ENCODE data around the gene PELO. TPM values are rescaled to one million over a fixed set of nuclear protein-coding genes. Genes with fewer than 3 reads are reported as not detected.
"Not testable (repeated sequence)": the region's sequence is repeated elsewhere in the genome, so short reads cannot be mapped to it uniquely, and the experiment has no call there.

PELO gene
- polyA plus RNA-seq, 4 donors, result 4.0 to 10.8 (median 9.3) TPM

DNA sequence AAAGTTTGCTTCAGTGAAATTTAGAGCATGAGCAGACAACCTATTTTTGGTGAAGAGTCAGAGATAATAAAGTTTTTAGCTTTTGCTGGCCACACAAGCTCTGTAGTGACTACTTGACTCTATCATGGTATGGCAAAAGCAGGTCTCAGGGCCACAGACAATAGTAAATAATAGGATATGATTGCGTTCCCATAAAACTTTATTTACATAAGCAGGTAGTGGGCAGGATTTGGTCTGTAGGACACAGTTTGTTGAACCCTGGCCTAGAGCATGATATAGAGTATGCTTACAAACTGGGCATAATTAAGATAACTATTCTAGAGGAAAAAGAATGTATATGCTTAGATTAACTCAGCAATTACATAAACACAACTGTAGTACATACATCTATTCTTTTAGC, 30.1 kb downstream of the PELO start:
- H3K36me3 ChIP-seq (ENCODE audit: control insufficient read depth in 3 of 3, insufficient read depth in 2 of 3, low read depth in 1 of 3, low read length in 3 of 3), result no peaks in the 10 kb centered on the region
- DNase-seq (no peak), FAIRE-seq (no peak)
- H3K4me1 ChIP-seq (ENCODE audit: control insufficient read depth in 3 of 3, insufficient read depth in 2 of 3, low read depth in 1 of 3, low read length in 2 of 3), result peaks cover 0 to 5% (median 0%) of the 10 kb centered on the region in 3 donors
- H3K4me3 ChIP-seq (ENCODE audit: low read depth in 1 of 3, low read length in 3 of 3), result no peak overlapping the region
- H3K9me3 ChIP-seq (ENCODE audit: control insufficient read depth in 2 of 2, insufficient read depth in 1 of 2, low read depth in 1 of 2, low read length in 1 of 2), result no peaks in the 10 kb centered on the region
- no peaks in the 10 kb centered on the region for H3K27me3 ChIP-seq (ENCODE audit: control insufficient read depth in 3 of 3, insufficient read depth in 3 of 3, low read length in 3 of 3)
- WGBS, 3 donors, result 67 to 93% (median 78%) methylated on average over 1 of the region's 1 CpG
- no peak overlapping the region for H3K27ac ChIP-seq (ENCODE audit: low read depth in 1 of 3, low read length in 2 of 3)

DNA sequence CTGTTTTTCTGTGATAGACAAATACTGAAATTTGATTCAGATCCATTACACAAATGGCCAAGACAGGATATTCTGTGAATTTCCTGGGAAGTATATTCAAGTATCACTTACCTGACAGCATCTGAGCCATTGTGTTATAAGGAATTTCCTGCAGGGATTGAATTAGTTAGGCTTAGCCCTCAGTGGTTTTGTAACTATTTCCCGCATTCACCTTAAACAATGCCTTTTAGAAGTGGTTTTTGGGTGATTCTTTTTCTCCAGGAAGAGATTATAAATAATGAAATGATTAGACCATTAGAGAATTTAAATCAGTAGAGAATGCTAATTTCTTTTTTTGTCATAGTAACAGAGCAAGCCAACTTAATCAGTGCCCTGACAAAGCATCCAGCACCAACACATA, 30.6 kb downstream of the PELO start:
- Histone ChIP-seq H3K36me3 (ENCODE audit: control insufficient read depth in 3 of 3, insufficient read depth in 2 of 3, low read depth in 1 of 3, low read length in 3 of 3) (no peaks in the 10 kb centered on the region), H3K4me3 (ENCODE audit: low read depth in 1 of 3, low read length in 3 of 3) (no peak overlapping the region), H3K4me1 (ENCODE audit: control insufficient read depth in 3 of 3, insufficient read depth in 2 of 3, low read depth in 1 of 3, low read length in 2 of 3) (peaks cover 0 to 4% (median 0%) of the 10 kb centered on the region in 3 donors), H3K9me3 (ENCODE audit: control insufficient read depth in 2 of 2, insufficient read depth in 1 of 2, low read depth in 1 of 2, low read length in 1 of 2) (no peaks in the 10 kb centered on the region), H3K27me3 (ENCODE audit: control insufficient read depth in 3 of 3, insufficient read depth in 3 of 3, low read length in 3 of 3) (no peaks in the 10 kb centered on the region), H3K27ac (ENCODE audit: low read depth in 1 of 3, low read length in 2 of 3) (no peak overlapping the region)
- DNase-seq (no peak), FAIRE-seq (no peak)
- 93 to 100% (median 97%) methylated on average over 1 of the region's 1 CpG for WGBS, 3 donors

DNA sequence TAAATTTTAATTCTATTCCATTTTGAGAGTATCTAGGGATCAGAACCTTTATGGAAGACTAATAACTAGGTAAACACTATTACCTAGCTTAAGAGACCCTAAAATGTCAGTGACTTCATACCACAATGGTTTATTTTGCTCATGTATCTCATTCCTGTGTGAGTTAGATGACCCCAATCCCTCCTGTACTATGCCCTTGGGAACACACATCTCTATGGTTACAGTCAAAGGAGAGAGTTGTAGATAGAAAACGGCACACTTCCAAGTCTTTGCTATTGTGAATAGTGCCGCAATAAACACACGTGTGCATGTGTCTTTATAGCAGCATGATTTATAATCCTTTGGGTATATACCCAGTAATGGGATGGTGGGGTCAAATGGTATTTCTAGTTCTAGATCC, 31.1 kb downstream of the PELO start:
- H3K36me3 ChIP-seq (ENCODE audit: control insufficient read depth in 3 of 3, insufficient read depth in 2 of 3, low read depth in 1 of 3, low read length in 3 of 3); H3K4me1 ChIP-seq (ENCODE audit: control insufficient read depth in 3 of 3, insufficient read depth in 2 of 3, low read depth in 1 of 3, low read length in 2 of 3); H3K4me3 ChIP-seq (ENCODE audit: low read depth in 1 of 3, low read length in 3 of 3); H3K9me3 ChIP-seq (ENCODE audit: control insufficient read depth in 2 of 2, insufficient read depth in 1 of 2, low read depth in 1 of 2, low read length in 1 of 2); DNase-seq; H3K27ac ChIP-seq (ENCODE audit: low read depth in 1 of 3, low read length in 2 of 3); H3K27me3 ChIP-seq (ENCODE audit: control insufficient read depth in 3 of 3, insufficient read depth in 3 of 3, low read length in 3 of 3); FAIRE-seq: not testable (repeated sequence)
- WGBS, 3 donors, result 80 to 94% (median 93%) methylated on average over 3 of the region's 3 CpGs

GRCh38 chr5:52821901-52822300, 34.2 kb downstream of the PELO start:
- DNase-seq (no peak), FAIRE-seq (no peak)
- Histone ChIP-seq H3K36me3 (ENCODE audit: control insufficient read depth in 3 of 3, insufficient read depth in 2 of 3, low read depth in 1 of 3, low read length in 3 of 3) (no peaks in the 10 kb centered on the region), H3K9me3 (ENCODE audit: control insufficient read depth in 2 of 2, insufficient read depth in 1 of 2, low read depth in 1 of 2, low read length in 1 of 2) (no peaks in the 10 kb centered on the region), H3K27ac (ENCODE audit: low read depth in 1 of 3, low read length in 2 of 3) (no peak overlapping the region), H3K4me1 (ENCODE audit: control insufficient read depth in 3 of 3, insufficient read depth in 2 of 3, low read depth in 1 of 3, low read length in 2 of 3) (no peaks in the 10 kb centered on the region), H3K27me3 (ENCODE audit: control insufficient read depth in 3 of 3, insufficient read depth in 3 of 3, low read length in 3 of 3) (no peaks in the 10 kb centered on the region), H3K4me3 (ENCODE audit: low read depth in 1 of 3, low read length in 3 of 3) (no peak overlapping the region)
- WGBS, 3 donors, result 55 to 89% (median 76%) methylated on average over 1 of the region's 1 CpG

- H3K4me3 ChIP-seq (ENCODE audit: low read depth in 1 of 3, low read length in 3 of 3), result no peak overlapping the region
- H3K27me3 ChIP-seq (ENCODE audit: control insufficient read depth in 3 of 3, insufficient read depth in 3 of 3, low read length in 3 of 3), result no peaks in the 10 kb centered on the region
- H3K36me3 ChIP-seq (ENCODE audit: control insufficient read depth in 3 of 3, insufficient read depth in 2 of 3, low read depth in 1 of 3, low read length in 3 of 3), result no peaks in the 10 kb centered on the region
- FAIRE-seq (no peak), DNase-seq (no peak)
- no peaks in the 10 kb centered on the region for H3K4me1 ChIP-seq (ENCODE audit: control insufficient read depth in 3 of 3, insufficient read depth in 2 of 3, low read depth in 1 of 3, low read length in 2 of 3)
- peak overlapping the region in 1 of 3 donors; percentile 37 for H3K27ac ChIP-seq (ENCODE audit: low read depth in 1 of 3, low read length in 2 of 3)
- H3K9me3 ChIP-seq (ENCODE audit: control insufficient read depth in 2 of 2, insufficient read depth in 1 of 2, low read depth in 1 of 2, low read length in 1 of 2), result no peaks in the 10 kb centered on the region
- 66 to 84% (median 78%) methylated on average over 6 of the region's 6 CpGs for WGBS, 3 donors
Observed at GRCh38 chr5:52822437-52822836, 34.7 kb downstream of the PELO start.

- no peak for FAIRE-seq
- WGBS, 3 donors, result 97 to 98% (median 98%) methylated on average over 1 of the region's 1 CpG
Observed at GRCh38 chr5:52824827-52825226, 37.1 kb downstream of the PELO start.

GRCh38 chr5:52825826-52826225, 38.1 kb downstream of the PELO start:
- H3K4me3 ChIP-seq (ENCODE audit: low read depth in 1 of 3, low read length in 3 of 3), result no peak overlapping the region
- DNase-seq (no peak), FAIRE-seq (no peak)
- H3K4me1 ChIP-seq (ENCODE audit: control insufficient read depth in 3 of 3, insufficient read depth in 2 of 3, low read depth in 1 of 3, low read length in 2 of 3), result no peaks in the 10 kb centered on the region
- H3K27ac ChIP-seq (ENCODE audit: low read depth in 1 of 3, low read length in 2 of 3), result no peak overlapping the region
- H3K36me3 ChIP-seq (ENCODE audit: control insufficient read depth in 3 of 3, insufficient read depth in 2 of 3, low read depth in 1 of 3, low read length in 3 of 3), result no peaks in the 10 kb centered on the region
- 77 to 92% (median 85%) methylated on average over 2 of the region's 2 CpGs for WGBS, 3 donors
- no peaks in the 10 kb centered on the region for H3K9me3 ChIP-seq (ENCODE audit: control insufficient read depth in 2 of 2, insufficient read depth in 1 of 2, low read depth in 1 of 2, low read length in 1 of 2)
- no peaks in the 10 kb centered on the region for H3K27me3 ChIP-seq (ENCODE audit: control insufficient read depth in 3 of 3, insufficient read depth in 3 of 3, low read length in 3 of 3)

More at GRCh38 chr5:52824827-52825226, 37.1 kb downstream of the PELO start:
- Histone ChIP-seq H3K4me3 (ENCODE audit: low read depth in 1 of 3, low read length in 3 of 3) (no peak overlapping the region), H3K36me3 (ENCODE audit: control insufficient read depth in 3 of 3, insufficient read depth in 2 of 3, low read depth in 1 of 3, low read length in 3 of 3) (no peaks in the 10 kb centered on the region), H3K27ac (ENCODE audit: low read depth in 1 of 3, low read length in 2 of 3) (no peak overlapping the region), H3K4me1 (ENCODE audit: control insufficient read depth in 3 of 3, insufficient read depth in 2 of 3, low read depth in 1 of 3, low read length in 2 of 3) (no peaks in the 10 kb centered on the region), H3K27me3 (ENCODE audit: control insufficient read depth in 3 of 3, insufficient read depth in 3 of 3, low read length in 3 of 3) (no peaks in the 10 kb centered on the region), H3K9me3 (ENCODE audit: control insufficient read depth in 2 of 2, insufficient read depth in 1 of 2, low read depth in 1 of 2, low read length in 1 of 2) (no peaks in the 10 kb centered on the region)
- DNase-seq, result no peak

DNA sequence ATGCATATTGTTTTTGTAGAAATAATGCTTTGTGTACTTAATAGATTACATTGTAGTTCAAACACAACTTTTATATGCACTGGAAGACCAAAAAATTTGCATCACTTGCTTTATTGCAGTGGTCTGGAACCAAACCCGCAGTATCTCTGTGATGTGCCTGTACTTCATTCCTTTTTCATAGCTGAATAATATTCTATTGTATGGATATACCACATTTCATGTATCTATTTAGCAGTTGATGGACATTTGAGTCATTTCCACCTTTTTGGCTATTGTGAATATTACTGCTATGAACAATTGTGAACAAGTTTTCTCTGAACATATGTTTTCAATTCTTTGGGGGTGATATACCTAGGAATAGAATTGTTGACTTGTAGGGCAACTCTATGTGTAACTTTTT, 40.1 kb downstream of the PELO start:
- DNase-seq (no peak), FAIRE-seq (no peak)
- Histone ChIP-seq H3K4me3 (ENCODE audit: low read depth in 1 of 3, low read length in 3 of 3) (no peak overlapping the region), H3K27me3 (ENCODE audit: control insufficient read depth in 3 of 3, insufficient read depth in 3 of 3, low read length in 3 of 3) (no peaks in the 10 kb centered on the region), H3K27ac (ENCODE audit: low read depth in 1 of 3, low read length in 2 of 3) (no peak overlapping the region), H3K9me3 (ENCODE audit: control insufficient read depth in 2 of 2, insufficient read depth in 1 of 2, low read depth in 1 of 2, low read length in 1 of 2) (no peaks in the 10 kb centered on the region), H3K4me1 (ENCODE audit: control insufficient read depth in 3 of 3, insufficient read depth in 2 of 3, low read depth in 1 of 3, low read length in 2 of 3) (no peaks in the 10 kb centered on the region), H3K36me3 (ENCODE audit: control insufficient read depth in 3 of 3, insufficient read depth in 2 of 3, low read depth in 1 of 3, low read length in 3 of 3) (no peaks in the 10 kb centered on the region)
- 98 to 100% (median 98%) methylated on average over 1 of the region's 1 CpG for WGBS, 3 donors

DNA sequence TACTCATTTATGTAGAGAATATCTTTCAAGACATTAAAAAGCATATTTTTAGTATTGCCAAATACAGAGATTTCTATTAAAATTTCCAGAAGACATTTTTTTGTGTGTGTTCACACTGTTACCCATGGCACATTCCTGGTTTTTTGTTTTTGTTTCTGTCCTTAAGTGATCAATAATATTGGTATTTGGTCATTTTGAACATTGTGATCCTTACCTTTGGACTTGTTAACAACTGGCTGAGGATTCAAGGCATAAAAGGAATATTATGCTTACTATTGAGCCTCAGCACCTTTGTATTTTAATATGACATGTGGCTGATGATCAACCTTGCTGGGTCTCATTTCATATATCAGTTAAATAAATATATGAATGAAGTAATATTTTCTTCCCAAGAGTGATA, 41.9 kb downstream of the PELO start:
- Histone ChIP-seq H3K4me3 (ENCODE audit: low read depth in 1 of 3, low read length in 3 of 3) (no peak overlapping the region), H3K27me3 (ENCODE audit: control insufficient read depth in 3 of 3, insufficient read depth in 3 of 3, low read length in 3 of 3) (no peaks in the 10 kb centered on the region), H3K36me3 (ENCODE audit: control insufficient read depth in 3 of 3, insufficient read depth in 2 of 3, low read depth in 1 of 3, low read length in 3 of 3) (no peaks in the 10 kb centered on the region), H3K27ac (ENCODE audit: low read depth in 1 of 3, low read length in 2 of 3) (no peak overlapping the region), H3K9me3 (ENCODE audit: control insufficient read depth in 2 of 2, insufficient read depth in 1 of 2, low read depth in 1 of 2, low read length in 1 of 2) (no peaks in the 10 kb centered on the region), H3K4me1 (ENCODE audit: control insufficient read depth in 3 of 3, insufficient read depth in 2 of 3, low read depth in 1 of 3, low read length in 2 of 3) (no peaks in the 10 kb centered on the region)
- DNase-seq (no peak), FAIRE-seq (no peak)
